HCT116 (cell line): ENCODE data around the gene MAP3K6. TPM values are rescaled to one million over a fixed set of nuclear protein-coding genes. Genes with fewer than 3 reads are reported as not detected.

Experiments
- ATAC-seq: fragments of 200-7000 bp; cut with Tn5 transposase; 2 replicates; pipeline ENCODE4 v1.9.1; 2020; ENCODE audit warnings: mild to moderate bottlenecking, moderate library complexity
- BruUV-seq: library from RNA; stranded (reverse); fragments of 400-500 nt; replicated peaks from 2 replicates; lab custom pipeline; 2021; lab: Mats Ljungman, UMichigan
- CTCF ChIA-PET: fragments of 300-600 bp; sonication (Branson Sonifier 250); formaldehyde crosslinking; loops from one replicate; lab custom pipeline; 2021; ENCODE audit warnings: antibody characterized with exemption; lab: Charles Lee
- POLR2A ChIA-PET: fragments of 300-600, 350-600 bp; sonication (Branson Sonifier 250); formaldehyde crosslinking; loops from one replicate; lab custom pipeline; 2021; ENCODE audit warnings: antibody characterized with exemption; lab: Charles Lee
- RAD21 ChIA-PET, 2 experiments: fragments of 300-600 bp; sonication (Branson Sonifier 250); formaldehyde crosslinking; loops; one replicate each; lab custom pipeline; 2023; ENCODE audit warnings: low total read pairs in 2 of 2; ENCODE audit not compliant: uncharacterized antibody in 2 of 2, unreplicated experiment in 2 of 2, low non-redundant PET in 1 of 2; lab: Charles Lee
- DNase-seq: peaks from one replicate; pipeline ENCODE4 v3.0.0-alpha.2; 2010; ENCODE audit warnings: low read depth, low spot score
- H2AFZ ChIP-seq: fragments of 200-600 bp; shearing (Covaris generic), sonication (generic); 2 replicates; pipeline ENCODE4 v1.6.1; 2017; ENCODE audit warnings: low read depth, mixed run types, mixed read lengths, antibody characterized with exemption, low read length; ENCODE audit not compliant: poor library complexity, severe bottlenecking
- H3K27ac ChIP-seq: 2 replicates; pipeline ENCODE4 v1.5.1; 2012; ENCODE audit warnings: low read depth, low read length
- H3K27me3 ChIP-seq: fragments of 200-600 bp; sonication (generic); 2 replicates; pipeline ENCODE4 v1.6.1; 2016; ENCODE audit warnings: mixed run types, low read length, mixed read lengths; ENCODE audit not compliant: insufficient read depth
- H3K36me3 ChIP-seq, 2 experiments: fragments of 200-500 bp in 1 of 2; fragments of 200-600 bp in 1 of 2; sonication (Bioruptor generic) in 1 of 2; sonication (generic) in 1 of 2; 2 replicates each; pipeline versions ENCODE4 v1.5.1 to v1.6.1; 2014 to 2016; ENCODE audit warnings: low read length in 2 of 2, inconsistent platforms in 1 of 2, mixed read lengths in 1 of 2, mixed run types in 1 of 2; ENCODE audit not compliant: insufficient read depth in 2 of 2, control insufficient read depth in 1 of 2
- H3K4me1 ChIP-seq, 2 experiments: fragments of 200-600 bp in 1 of 2; sonication (generic) in 1 of 2; 2 replicates each; pipeline versions ENCODE4 v1.5.1 to v1.6.1; 2012 to 2017; ENCODE audit warnings: low read length in 2 of 2, inconsistent platforms in 1 of 2, mild to moderate bottlenecking in 1 of 2, mixed read lengths in 1 of 2, mixed run types in 1 of 2, moderate library complexity in 1 of 2; ENCODE audit not compliant: insufficient read depth in 2 of 2, control insufficient read depth in 1 of 2
- H3K4me2 ChIP-seq: fragments of 200-600 bp; sonication (generic); 2 replicates; pipeline ENCODE4 v1.6.1; 2017; ENCODE audit warnings: mixed run types, low read length, mixed read lengths
- H3K4me3 ChIP-seq, 2 experiments: fragments of 200-600 bp in 1 of 2; sonication (generic) in 1 of 2; replicated peaks in 1 of 2; 2 replicates each; pipeline ENCODE4 v1.5.1; 2011 to 2016; ENCODE audit warnings: low read length in 2 of 2, control low read depth in 1 of 2, low read depth in 1 of 2, mild to moderate bottlenecking in 1 of 2, mixed read lengths in 1 of 2, mixed run types in 1 of 2
- H3K79me2 ChIP-seq: fragments of 200-600 bp; sonication (generic); 2 replicates; pipeline ENCODE4 v1.6.1; 2017; ENCODE audit warnings: mild to moderate bottlenecking, mixed run types, low read length, moderate library complexity, mixed read lengths; ENCODE audit not compliant: insufficient read depth
- H3K9ac ChIP-seq: fragments of 200-600 bp; sonication (generic); 2 replicates; pipeline ENCODE4 v1.6.1; 2016; ENCODE audit warnings: low read length, mixed read lengths
- H3K9me2 ChIP-seq: fragments of 200-600 bp; sonication (generic), shearing (Covaris generic); 2 replicates; pipeline ENCODE4 v1.6.1; 2017; ENCODE audit warnings: mixed run types, mild to moderate bottlenecking, moderate library complexity; ENCODE audit not compliant: insufficient read depth
- H3K9me3 ChIP-seq, 2 experiments: fragments of 200-500 bp in 1 of 2; fragments of 200-600 bp in 1 of 2; sonication (Bioruptor generic) in 1 of 2; sonication (generic) in 1 of 2; 2 replicates each; pipeline ENCODE4 v1.6.1; 2014 to 2017; ENCODE audit warnings: low read length in 2 of 2, mixed read lengths in 2 of 2, inconsistent platforms in 1 of 2, low read depth in 1 of 2, mild to moderate bottlenecking in 1 of 2, mixed run types in 1 of 2, moderate library complexity in 1 of 2; ENCODE audit not compliant: control insufficient read depth in 1 of 2, insufficient read depth in 1 of 2
- H4K20me1 ChIP-seq: fragments of 200-600 bp; sonication (generic), shearing (Covaris generic); 2 replicates; pipeline ENCODE4 v1.6.1; 2017; ENCODE audit warnings: mixed run types, mild to moderate bottlenecking, moderate library complexity; ENCODE audit not compliant: insufficient read depth
- EZH2 ChIP-seq: fragments of 200-600 bp; sonication (generic); IDR thresholded peaks from 2 replicates; pipeline ENCODE4 v1.6.1; 2017; ENCODE audit warnings: antibody characterized with exemption, mixed run types
- POLR2AphosphoS5 ChIP-seq: IDR thresholded peaks from 2 replicates; pipeline ENCODE4 v1.6.1; 2011; ENCODE audit warnings: mild to moderate bottlenecking, low read depth, low read length, moderate library complexity
- SIN3A ChIP-seq: IDR thresholded peaks from 2 replicates; pipeline ENCODE4 v1.6.1; 2012; ENCODE audit warnings: low read depth
- intact Hi-C: fragments of 100-400 bp; cut with micrococcal nuclease; formaldehyde crosslinking; loops from 2 replicates; pipeline ENCODE4 v1.10.0; 2022
- total RNA-seq: library from RNA; stranded (reverse); gene quantifications from one replicate; pipeline ENCODE4 v1.2.1, GENCODE V29; 2021; ENCODE audit not compliant: unreplicated experiment

Gene MAP3K6
- total RNA-seq, 1 experiment from 2014 or later, result 30.2 TPM

- ATAC-seq (no peak), DNase-seq (no peak)
- H3K9me3 ChIP-seq, result no peaks in the 10 kb centered on the region
- TF ChIP-seq POLR2AphosphoS5 (peak; percentile 57), SIN3A (no peak)
- H3K9ac ChIP-seq, result no peak overlapping the region
- H3K27me3 ChIP-seq, result no peaks in the 10 kb centered on the region
- H2AFZ ChIP-seq, result no peak overlapping the region
- ChIA-PET POLR2A (no interaction called here), CTCF (interaction anchor here (1.1 kb wide), 1 partner anchor 15 kb away, joined by 3 read pairs; no protein-coding TSS in a partner anchor), RAD21 (no interaction called here)
- no peak overlapping the region for H3K27ac ChIP-seq
- no peak overlapping the region for H3K4me3 ChIP-seq
- no peaks in the 10 kb centered on the region for H3K9me2 ChIP-seq
- no TSS peak for BruUV-seq
- intact Hi-C loops, result no loop called here
- H3K4me1 ChIP-seq, result peaks cover 0 to 10% of the 10 kb centered on the region in 2 experiments; a peak in 2 of 4 replicates
- H3K79me2 ChIP-seq, result no peaks in the 10 kb centered on the region
- no peak overlapping the region for H3K4me2 ChIP-seq
- no peaks in the 10 kb centered on the region; a peak in 1 of 4 replicates for H3K36me3 ChIP-seq
- H4K20me1 ChIP-seq, result no peaks in the 10 kb centered on the region
Measured at GRCh38 chr1:27400963-27401341, 34.2 kb upstream of the MAP3K6 start.

GRCh38 chr1:27400082-27400962 lies 33.6 kb upstream of the MAP3K6 start:
- ChIA-PET CTCF (interaction anchor here (1.1 kb wide), 1 partner anchor 16 kb away, joined by 3 read pairs; no protein-coding TSS in a partner anchor), POLR2A (no interaction called here), RAD21 (interaction anchor here in 1 of 2 experiments (0.6 kb wide), 1 partner anchor 209 kb away, joined by 4 read pairs; no protein-coding TSS in a partner anchor)
- no peaks in the 10 kb centered on the region for H3K79me2 ChIP-seq
- H4K20me1 ChIP-seq, result no peaks in the 10 kb centered on the region
- peaks cover 0 to 14% of the 10 kb centered on the region in 2 experiments; a peak in 3 of 4 replicates for H3K4me1 ChIP-seq
- no peak overlapping the region for H2AFZ ChIP-seq
- no peak overlapping the region for H3K4me2 ChIP-seq
- H3K9ac ChIP-seq, result no peak overlapping the region
- H3K36me3 ChIP-seq, result no peaks in the 10 kb centered on the region; a peak in 1 of 4 replicates
- H3K4me3 ChIP-seq, result no peak overlapping the region
- DNase-seq (no peak), ATAC-seq (no peak)
- H3K27ac ChIP-seq, result no peak overlapping the region
- TF ChIP-seq EZH2 (no peak), POLR2AphosphoS5 (peak; percentile 17; the same call in 1 of the 2 replicates), SIN3A (no peak)
- no peaks in the 10 kb centered on the region for H3K9me2 ChIP-seq
- no TSS peak for BruUV-seq
- H3K9me3 ChIP-seq, result no peaks in the 10 kb centered on the region
- intact Hi-C loops, result no loop called here
- H3K27me3 ChIP-seq, result no peaks in the 10 kb centered on the region
